HCT116 (cell line): Measurements from ENCODE around the gene TMEM138.

Experiments
- ATF3 ChIP-seq: IDR thresholded peaks from 2 replicates; pipeline ENCODE4 v1.6.1; 2012
- CEBPB ChIP-seq: IDR thresholded peaks from 2 replicates; pipeline ENCODE4 v1.6.1; 2012; ENCODE audit warnings: low read depth
- ELF1 ChIP-seq: IDR thresholded peaks from 2 replicates; pipeline ENCODE4 v1.6.1; 2012; ENCODE audit warnings: low read depth, borderline replicate concordance
- EZH2 ChIP-seq: fragments of 200-600 bp; sonication (generic); IDR thresholded peaks from 2 replicates; pipeline ENCODE4 v1.6.1; 2017; ENCODE audit warnings: antibody characterized with exemption, mixed run types
- FOSL1 ChIP-seq: IDR thresholded peaks from 2 replicates; pipeline ENCODE4 v1.6.1; 2012; ENCODE audit warnings: low read depth
- JUND ChIP-seq: IDR thresholded peaks from 2 replicates; pipeline ENCODE4 v1.6.1; 2012
- POLR2A ChIP-seq: IDR thresholded peaks from 2 replicates; pipeline ENCODE4 v1.7.0; 2011; ENCODE audit warnings: borderline replicate concordance; ENCODE audit not compliant: insufficient read depth, insufficient read length; ENCODE audit errors: extremely low read depth
- POLR2AphosphoS5 ChIP-seq: IDR thresholded peaks from 2 replicates; pipeline ENCODE4 v1.6.1; 2011; ENCODE audit warnings: mild to moderate bottlenecking, low read depth, low read length, moderate library complexity
- REST ChIP-seq: IDR thresholded peaks from 2 replicates; pipeline ENCODE4 v1.6.1; 2012; ENCODE audit warnings: low read depth
- SP1 ChIP-seq: IDR thresholded peaks from 2 replicates; pipeline ENCODE4 v1.6.1; 2012; ENCODE audit warnings: low read depth
- ZNF274 ChIP-seq: fragments of 200-500 bp; sonication (Bioruptor generic); IDR thresholded peaks from 2 replicates; pipeline ENCODE4 v1.6.1; 2014; ENCODE audit warnings: mild to moderate bottlenecking, low read depth, low read length, inconsistent platforms
- TF ChIP-seq, protein P1 (sequence below): IDR thresholded peaks from 2 replicates; pipeline ENCODE4 v1.6.1; 2011; ENCODE audit warnings: mild to moderate bottlenecking, low read length, moderate library complexity; ENCODE audit not compliant: insufficient replicate concordance; ENCODE audit errors: extremely low read depth
- TF ChIP-seq, protein P2 (sequence below), 3 experiments: fragments of 200-600 bp in 1 of 3; sonication (generic) in 1 of 3; IDR thresholded peaks in 2 of 3; conservative IDR thresholded peaks in 1 of 3; 2 replicates each; pipeline ENCODE4 v1.5.1; 2012 to 2017; ENCODE audit warnings: low read depth in 2 of 3, low read length in 2 of 3, antibody characterized with exemption in 1 of 3, borderline replicate concordance in 1 of 3, control low read depth in 1 of 3, mild to moderate bottlenecking in 1 of 3, mixed read lengths in 1 of 3, mixed run types in 1 of 3, moderate library complexity in 1 of 3; ENCODE audit not compliant: insufficient read depth in 1 of 3
- TF ChIP-seq, protein P3 (sequence below): IDR thresholded peaks from 2 replicates; pipeline ENCODE4 v1.6.1; 2012

DNA sequence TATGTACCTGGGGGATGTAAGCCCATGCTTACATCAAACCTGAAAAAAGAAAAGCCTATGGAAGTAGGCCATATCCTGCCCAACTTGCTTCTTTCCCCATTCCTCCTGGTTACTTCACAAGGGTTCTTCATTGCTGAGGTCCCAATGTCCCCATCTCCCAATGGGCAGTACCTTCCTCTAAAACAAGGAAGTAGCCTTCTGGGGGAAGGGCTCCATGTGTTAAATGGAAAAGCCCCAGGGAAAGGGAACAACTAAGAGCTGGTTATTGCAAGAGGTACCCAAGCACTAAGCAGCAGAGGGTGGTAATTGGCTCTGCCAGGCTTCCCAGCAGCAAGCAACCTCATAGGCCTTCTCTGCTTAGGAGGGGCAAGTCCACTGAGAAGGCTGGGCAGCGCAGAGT lies 41.5 kb downstream of the TMEM138 start:
- TF ChIP-seq ELF1 (no peak), POLR2AphosphoS5 (no peak), POLR2A (no peak), JUND (no peak), EZH2 (no peak), REST (no peak), ZNF274 (no peak), FOSL1 (no peak), CEBPB (no peak), SP1 (no peak), ATF3 (no peak)
- TF ChIP-seq, protein P1, sequence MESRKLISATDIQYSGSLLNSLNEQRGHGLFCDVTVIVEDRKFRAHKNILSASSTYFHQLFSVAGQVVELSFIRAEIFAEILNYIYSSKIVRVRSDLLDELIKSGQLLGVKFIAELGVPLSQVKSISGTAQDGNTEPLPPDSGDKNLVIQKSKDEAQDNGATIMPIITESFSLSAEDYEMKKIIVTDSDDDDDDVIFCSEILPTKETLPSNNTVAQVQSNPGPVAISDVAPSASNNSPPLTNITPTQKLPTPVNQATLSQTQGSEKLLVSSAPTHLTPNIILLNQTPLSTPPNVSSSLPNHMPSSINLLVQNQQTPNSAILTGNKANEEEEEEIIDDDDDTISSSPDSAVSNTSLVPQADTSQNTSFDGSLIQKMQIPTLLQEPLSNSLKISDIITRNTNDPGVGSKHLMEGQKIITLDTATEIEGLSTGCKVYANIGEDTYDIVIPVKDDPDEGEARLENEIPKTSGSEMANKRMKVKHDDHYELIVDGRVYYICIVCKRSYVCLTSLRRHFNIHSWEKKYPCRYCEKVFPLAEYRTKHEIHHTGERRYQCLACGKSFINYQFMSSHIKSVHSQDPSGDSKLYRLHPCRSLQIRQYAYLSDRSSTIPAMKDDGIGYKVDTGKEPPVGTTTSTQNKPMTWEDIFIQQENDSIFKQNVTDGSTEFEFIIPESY = no peak
- TF ChIP-seq, protein P2, sequence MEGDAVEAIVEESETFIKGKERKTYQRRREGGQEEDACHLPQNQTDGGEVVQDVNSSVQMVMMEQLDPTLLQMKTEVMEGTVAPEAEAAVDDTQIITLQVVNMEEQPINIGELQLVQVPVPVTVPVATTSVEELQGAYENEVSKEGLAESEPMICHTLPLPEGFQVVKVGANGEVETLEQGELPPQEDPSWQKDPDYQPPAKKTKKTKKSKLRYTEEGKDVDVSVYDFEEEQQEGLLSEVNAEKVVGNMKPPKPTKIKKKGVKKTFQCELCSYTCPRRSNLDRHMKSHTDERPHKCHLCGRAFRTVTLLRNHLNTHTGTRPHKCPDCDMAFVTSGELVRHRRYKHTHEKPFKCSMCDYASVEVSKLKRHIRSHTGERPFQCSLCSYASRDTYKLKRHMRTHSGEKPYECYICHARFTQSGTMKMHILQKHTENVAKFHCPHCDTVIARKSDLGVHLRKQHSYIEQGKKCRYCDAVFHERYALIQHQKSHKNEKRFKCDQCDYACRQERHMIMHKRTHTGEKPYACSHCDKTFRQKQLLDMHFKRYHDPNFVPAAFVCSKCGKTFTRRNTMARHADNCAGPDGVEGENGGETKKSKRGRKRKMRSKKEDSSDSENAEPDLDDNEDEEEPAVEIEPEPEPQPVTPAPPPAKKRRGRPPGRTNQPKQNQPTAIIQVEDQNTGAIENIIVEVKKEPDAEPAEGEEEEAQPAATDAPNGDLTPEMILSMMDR (IDR thresholded peaks at IDR 0.05 in 2 of 3, conservative IDR thresholded peaks at IDR 0.05 in 1 of 3; ENCODE audit: borderline replicate concordance in 1 of 3, insufficient read depth in 1 of 3, low read depth in 2 of 3, low read length in 2 of 3) = no peak
- TF ChIP-seq, protein P3, sequence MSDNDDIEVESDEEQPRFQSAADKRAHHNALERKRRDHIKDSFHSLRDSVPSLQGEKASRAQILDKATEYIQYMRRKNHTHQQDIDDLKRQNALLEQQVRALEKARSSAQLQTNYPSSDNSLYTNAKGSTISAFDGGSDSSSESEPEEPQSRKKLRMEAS = no peak
